Endodermal cell (in vitro differentiated cells): ENCODE measurements around the gene ITGA7. TPM values are rescaled to one million over a fixed set of nuclear protein-coding genes. Genes with fewer than 3 reads are reported as not detected.

Experiments
- DNase-seq: peaks from one replicate; pipeline ENCODE4 v3.0.0-alpha.2; 2017
- H3K27ac ChIP-seq: 2 replicates; pipeline ENCODE4 v1.5.1; 2013; ENCODE audit warnings: mild to moderate bottlenecking, low read depth, low read length, moderate library complexity
- H3K27me3 ChIP-seq: 2 replicates; pipeline ENCODE4 v1.6.1; 2013; ENCODE audit warnings: mild to moderate bottlenecking, low read length, moderate library complexity; ENCODE audit not compliant: insufficient read depth, control insufficient read depth, poor library complexity, severe bottlenecking
- H3K36me3 ChIP-seq: 2 replicates; pipeline ENCODE4 v1.7.0; 2013; ENCODE audit warnings: mild to moderate bottlenecking, low read length, moderate library complexity; ENCODE audit not compliant: control insufficient read depth, insufficient read depth
- H3K4me1 ChIP-seq: one replicate; pipeline ENCODE4 v1.7.0; 2013; ENCODE audit warnings: low read length; ENCODE audit not compliant: control insufficient read depth, insufficient read depth
- H3K4me3 ChIP-seq: 2 replicates; pipeline ENCODE4 v1.5.1; 2013; ENCODE audit warnings: mild to moderate bottlenecking, low read length, moderate library complexity
- H3K9ac ChIP-seq: 2 replicates; pipeline ENCODE4 v1.6.1; 2013; ENCODE audit warnings: mild to moderate bottlenecking, low read length, moderate library complexity; ENCODE audit not compliant: poor library complexity, severe bottlenecking; ENCODE audit errors: extremely low read depth
- H3K9me3 ChIP-seq: 2 replicates; pipeline ENCODE4 v1.6.1; 2013; ENCODE audit warnings: mild to moderate bottlenecking, low read length, moderate library complexity; ENCODE audit not compliant: control insufficient read depth
- H3K27ac Mint-ChIP-seq: 2 replicates; pipeline ENCODE4 v1.8.0; 2020; ENCODE audit warnings: mixed read lengths
- H3K27me3 Mint-ChIP-seq: 2 replicates; pipeline ENCODE4 v1.8.0; 2021; ENCODE audit warnings: mild to moderate bottlenecking, mixed read lengths; ENCODE audit not compliant: insufficient read depth
- H3K36me3 Mint-ChIP-seq: 2 replicates; pipeline ENCODE4 v1.8.0; 2020; ENCODE audit warnings: low read depth, mixed read lengths
- H3K4me1 Mint-ChIP-seq: 2 replicates; pipeline ENCODE4 v1.8.0; 2020; ENCODE audit warnings: mixed read lengths
- H3K4me3 Mint-ChIP-seq: 2 replicates; pipeline ENCODE4 v1.8.0; 2020; ENCODE audit warnings: mild to moderate bottlenecking, moderate library complexity, mixed read lengths
- H3K9me3 Mint-ChIP-seq: 2 replicates; pipeline ENCODE4 v1.8.0; 2020; ENCODE audit warnings: mild to moderate bottlenecking, mixed read lengths
- WGBS, 2 experiments: methylation state at CpG; one replicate each; pipeline versions ENCODE4 v1.1.5 to v1.1.7; 2013; ENCODE audit warnings: missing lambda C conversion rate in 2 of 2, mixed read lengths in 1 of 2; ENCODE audit not compliant: insufficient coverage in 1 of 2, insufficient read length in 1 of 2; 5-methylcytosine and 5-hydroxymethylcytosine counted together
- total RNA-seq, 2 donors: library from RNA; stranded (reverse); fragmentation: NEBNext Ultra II Directional in 1 of 2; extraction: Animal tissue kit (Norgen Biotek cat#: 25700) in 1 of 2; gene quantifications; 2 replicates in 1 of 2; 3 replicates in 1 of 2; pipeline ENCODE4 v1.2.1, GENCODE V29; 2021
- TF ChIP-seq, protein P1 (sequence below): fragments of 200-600 bp; sonication (generic); conservative IDR thresholded peaks from 2 replicates; pipeline ENCODE4 v1.5.0; 2021; ENCODE audit warnings: antibody characterized with exemption, mild to moderate bottlenecking

Gene ITGA7
- total RNA-seq, 2 donors from 2014 or later = 106 to 122 TPM

DNA sequence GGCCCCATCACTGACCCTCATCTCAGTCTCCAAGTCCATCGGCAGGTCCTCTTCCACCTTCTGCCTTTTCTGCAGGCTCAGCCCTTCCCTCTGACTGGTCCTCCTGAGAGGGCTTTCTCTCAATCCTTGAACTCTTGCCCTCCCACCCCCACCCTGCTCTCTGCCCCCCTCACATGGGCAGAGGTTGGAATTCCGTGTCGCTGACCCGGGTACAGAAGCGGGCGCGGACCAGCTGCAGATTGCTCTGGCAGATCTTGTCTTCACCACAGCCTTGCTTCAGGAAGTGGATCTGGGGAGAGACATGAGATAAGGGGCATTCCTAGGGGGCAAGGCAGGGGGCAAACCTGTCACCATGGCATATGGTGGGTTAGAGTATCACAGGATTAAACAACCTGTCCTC lies 12.4 kb downstream of the ITGA7 start:
- Histone ChIP-seq H3K4me3 (no peak overlapping the region), H3K36me3 (no peaks in the 10 kb centered on the region), H3K9ac (no peak overlapping the region), H3K27ac (no peak overlapping the region), H3K27me3 (no peaks in the 10 kb centered on the region), H3K4me1 (no peaks in the 10 kb centered on the region), H3K9me3 (no peaks in the 10 kb centered on the region)
- DNase-seq = no peak
- no peak overlapping the region for H3K4me3 Mint-ChIP-seq
- no peak overlapping the region for H3K27ac Mint-ChIP-seq
- TF ChIP-seq, protein P1, sequence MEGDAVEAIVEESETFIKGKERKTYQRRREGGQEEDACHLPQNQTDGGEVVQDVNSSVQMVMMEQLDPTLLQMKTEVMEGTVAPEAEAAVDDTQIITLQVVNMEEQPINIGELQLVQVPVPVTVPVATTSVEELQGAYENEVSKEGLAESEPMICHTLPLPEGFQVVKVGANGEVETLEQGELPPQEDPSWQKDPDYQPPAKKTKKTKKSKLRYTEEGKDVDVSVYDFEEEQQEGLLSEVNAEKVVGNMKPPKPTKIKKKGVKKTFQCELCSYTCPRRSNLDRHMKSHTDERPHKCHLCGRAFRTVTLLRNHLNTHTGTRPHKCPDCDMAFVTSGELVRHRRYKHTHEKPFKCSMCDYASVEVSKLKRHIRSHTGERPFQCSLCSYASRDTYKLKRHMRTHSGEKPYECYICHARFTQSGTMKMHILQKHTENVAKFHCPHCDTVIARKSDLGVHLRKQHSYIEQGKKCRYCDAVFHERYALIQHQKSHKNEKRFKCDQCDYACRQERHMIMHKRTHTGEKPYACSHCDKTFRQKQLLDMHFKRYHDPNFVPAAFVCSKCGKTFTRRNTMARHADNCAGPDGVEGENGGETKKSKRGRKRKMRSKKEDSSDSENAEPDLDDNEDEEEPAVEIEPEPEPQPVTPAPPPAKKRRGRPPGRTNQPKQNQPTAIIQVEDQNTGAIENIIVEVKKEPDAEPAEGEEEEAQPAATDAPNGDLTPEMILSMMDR = no peak
- 93 to 95% methylated on average over 5 to 7 of the region's 7 CpGs for WGBS, 2 experiments
- H3K9me3 Mint-ChIP-seq = no peaks in the 10 kb centered on the region
- H3K4me1 Mint-ChIP-seq = no peaks in the 10 kb centered on the region
- H3K36me3 Mint-ChIP-seq = peaks cover 29% of the 10 kb centered on the region
- no peaks in the 10 kb centered on the region for H3K27me3 Mint-ChIP-seq

DNA sequence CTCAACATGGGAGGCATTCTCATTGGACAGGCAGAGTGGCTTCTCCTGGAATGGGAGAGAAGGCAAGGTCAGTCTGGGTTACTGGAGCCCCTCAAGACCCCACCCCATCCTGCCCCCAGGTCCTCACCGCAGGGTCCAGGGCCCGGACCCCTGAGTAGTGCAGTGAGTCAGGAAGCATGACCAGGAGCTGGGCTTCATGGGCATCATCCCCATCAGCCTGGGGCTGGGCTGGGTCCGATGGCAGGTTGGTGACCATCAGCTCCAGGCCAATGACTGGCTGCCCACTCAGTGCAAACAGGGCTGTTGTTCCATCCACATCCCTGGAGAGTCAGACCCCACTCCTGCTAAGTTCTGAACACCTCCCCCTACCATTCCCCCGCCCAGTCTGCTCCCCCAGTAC lies 13.1 kb downstream of the ITGA7 start:
- Histone ChIP-seq H3K27me3 (no peaks in the 10 kb centered on the region), H3K4me1 (no peaks in the 10 kb centered on the region), H3K27ac (no peak overlapping the region), H3K9me3 (no peaks in the 10 kb centered on the region), H3K4me3 (no peak overlapping the region), H3K36me3 (no peaks in the 10 kb centered on the region), H3K9ac (no peak overlapping the region)
- Mint-ChIP-seq H3K4me1 (no peaks in the 10 kb centered on the region), H3K4me3 (no peak overlapping the region), H3K9me3 (no peaks in the 10 kb centered on the region), H3K36me3 (peaks cover 29% of the 10 kb centered on the region), H3K27ac (no peak overlapping the region), H3K27me3 (no peaks in the 10 kb centered on the region)
- WGBS, 2 experiments = 76 to 96% methylated on average over 3 to 4 of the region's 4 CpGs
- TF ChIP-seq, protein P1 = no peak
- DNase-seq = no peak

DNA sequence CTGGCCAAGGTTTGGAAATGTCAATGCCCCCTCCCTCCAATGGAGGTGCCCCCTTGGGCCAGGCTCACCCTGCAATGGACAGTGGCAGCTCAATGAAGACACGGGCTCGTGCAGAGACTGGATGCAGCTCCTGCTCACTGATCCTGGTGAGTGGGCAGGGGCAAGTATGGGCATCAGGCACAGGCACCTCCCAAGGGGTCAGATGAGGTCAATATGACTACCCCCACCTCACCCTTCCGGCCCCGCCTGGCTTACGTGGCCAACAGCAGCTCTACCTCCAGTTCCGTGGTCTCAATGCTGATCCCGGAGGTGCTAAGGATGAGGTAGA lies 13.6 kb downstream of the ITGA7 start:
- no peak for DNase-seq
- H3K9me3 Mint-ChIP-seq = no peaks in the 10 kb centered on the region

More for the DNA sequence above, 13.6 kb downstream of the ITGA7 start:
- 96 to 97% methylated on average over 5 to 7 of the region's 7 CpGs for WGBS, 2 experiments
- Mint-ChIP-seq H3K27me3 (no peaks in the 10 kb centered on the region), H3K27ac (no peak overlapping the region), H3K4me3 (no peak overlapping the region), H3K36me3 (peaks cover 29% of the 10 kb centered on the region), H3K4me1 (no peaks in the 10 kb centered on the region)
- no peak overlapping the region for H3K9ac ChIP-seq
- no peak overlapping the region for H3K4me3 ChIP-seq
- no peaks in the 10 kb centered on the region for H3K27me3 ChIP-seq
- H3K27ac ChIP-seq = no peak overlapping the region
- no peaks in the 10 kb centered on the region for H3K36me3 ChIP-seq
- TF ChIP-seq, protein P1 = no peak
- H3K9me3 ChIP-seq = no peaks in the 10 kb centered on the region
- H3K4me1 ChIP-seq = no peaks in the 10 kb centered on the region
